Esophagus squamous epithelium (tissue), 4 donors: Measurements from ENCODE around the gene BIN1.

Experiments
- CTCF ChIP-seq, 6 experiments: fragments of 450-650 bp in 4 of 6; fragments of 200-600 bp in 2 of 6; sonication (generic) in 2 of 6; IDR thresholded peaks; one replicate each; pipeline ENCODE4 v1.5.1; 2016 to 2019; ENCODE audit warnings: antibody characterized with exemption in 6 of 6, mild to moderate bottlenecking in 4 of 6, moderate library complexity in 4 of 6
- POLR2A ChIP-seq, 4 donors: fragments of 450-650 bp; IDR thresholded peaks; one replicate each; pipeline ENCODE4 v1.6.1; 2017; ENCODE audit warnings: antibody characterized with exemption in 4 of 4, mild to moderate bottlenecking in 4 of 4, moderate library complexity in 3 of 4

- no peak for TF ChIP-seq CTCF (IDR thresholded peaks at IDR 0.05)
- TF ChIP-seq POLR2A (IDR thresholded peaks at IDR 0.05) = no peak
Observed at GRCh38 chr2:127044977-127045661, 61.8 kb downstream of the BIN1 start.
